ENCODE data around the gene FAM107B.

The FAM107B gene

DNA sequence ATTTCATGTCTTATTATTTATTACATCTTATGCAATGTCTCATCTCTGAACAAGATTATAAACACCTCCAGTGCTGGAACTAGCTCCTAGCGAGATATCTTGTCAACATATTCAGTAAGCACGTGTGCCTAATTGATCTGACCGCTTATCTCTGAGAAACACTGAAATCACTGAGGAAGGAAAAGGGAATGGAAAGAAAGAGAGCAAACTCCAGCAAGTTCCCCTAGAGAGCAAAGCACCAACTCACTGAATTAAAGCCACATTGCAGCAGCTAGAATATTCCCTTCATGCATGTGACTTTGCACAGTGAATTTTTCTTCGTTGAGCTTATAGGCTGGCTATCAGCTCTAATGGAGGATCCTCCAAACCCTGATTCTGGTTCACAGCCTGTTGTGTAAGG lies 266.9 kb downstream of the FAM107B start:
- TF ChIP-seq NFIC (IDR thresholded peaks at IDR 0.05), result no peak
- no peak for TF ChIP-seq FOXM1 (IDR thresholded peaks at IDR 0.05; ENCODE audit: borderline replicate concordance, low read depth)
- no peak for TF ChIP-seq EP300 (IDR thresholded peaks at IDR 0.05; ENCODE audit: borderline replicate concordance)
- TF ChIP-seq, protein P1, sequence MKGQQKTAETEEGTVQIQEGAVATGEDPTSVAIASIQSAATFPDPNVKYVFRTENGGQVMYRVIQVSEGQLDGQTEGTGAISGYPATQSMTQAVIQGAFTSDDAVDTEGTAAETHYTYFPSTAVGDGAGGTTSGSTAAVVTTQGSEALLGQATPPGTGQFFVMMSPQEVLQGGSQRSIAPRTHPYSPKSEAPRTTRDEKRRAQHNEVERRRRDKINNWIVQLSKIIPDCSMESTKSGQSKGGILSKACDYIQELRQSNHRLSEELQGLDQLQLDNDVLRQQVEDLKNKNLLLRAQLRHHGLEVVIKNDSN (IDR thresholded peaks at IDR 0.05), result no peak
- no peak for TF ChIP-seq CREB1 (IDR thresholded peaks at IDR 0.05; ENCODE audit: low read depth)
- TF ChIP-seq, protein P2, sequence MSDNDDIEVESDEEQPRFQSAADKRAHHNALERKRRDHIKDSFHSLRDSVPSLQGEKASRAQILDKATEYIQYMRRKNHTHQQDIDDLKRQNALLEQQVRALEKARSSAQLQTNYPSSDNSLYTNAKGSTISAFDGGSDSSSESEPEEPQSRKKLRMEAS (IDR thresholded peaks at IDR 0.05), result no peak
- TF ChIP-seq, protein P3, sequence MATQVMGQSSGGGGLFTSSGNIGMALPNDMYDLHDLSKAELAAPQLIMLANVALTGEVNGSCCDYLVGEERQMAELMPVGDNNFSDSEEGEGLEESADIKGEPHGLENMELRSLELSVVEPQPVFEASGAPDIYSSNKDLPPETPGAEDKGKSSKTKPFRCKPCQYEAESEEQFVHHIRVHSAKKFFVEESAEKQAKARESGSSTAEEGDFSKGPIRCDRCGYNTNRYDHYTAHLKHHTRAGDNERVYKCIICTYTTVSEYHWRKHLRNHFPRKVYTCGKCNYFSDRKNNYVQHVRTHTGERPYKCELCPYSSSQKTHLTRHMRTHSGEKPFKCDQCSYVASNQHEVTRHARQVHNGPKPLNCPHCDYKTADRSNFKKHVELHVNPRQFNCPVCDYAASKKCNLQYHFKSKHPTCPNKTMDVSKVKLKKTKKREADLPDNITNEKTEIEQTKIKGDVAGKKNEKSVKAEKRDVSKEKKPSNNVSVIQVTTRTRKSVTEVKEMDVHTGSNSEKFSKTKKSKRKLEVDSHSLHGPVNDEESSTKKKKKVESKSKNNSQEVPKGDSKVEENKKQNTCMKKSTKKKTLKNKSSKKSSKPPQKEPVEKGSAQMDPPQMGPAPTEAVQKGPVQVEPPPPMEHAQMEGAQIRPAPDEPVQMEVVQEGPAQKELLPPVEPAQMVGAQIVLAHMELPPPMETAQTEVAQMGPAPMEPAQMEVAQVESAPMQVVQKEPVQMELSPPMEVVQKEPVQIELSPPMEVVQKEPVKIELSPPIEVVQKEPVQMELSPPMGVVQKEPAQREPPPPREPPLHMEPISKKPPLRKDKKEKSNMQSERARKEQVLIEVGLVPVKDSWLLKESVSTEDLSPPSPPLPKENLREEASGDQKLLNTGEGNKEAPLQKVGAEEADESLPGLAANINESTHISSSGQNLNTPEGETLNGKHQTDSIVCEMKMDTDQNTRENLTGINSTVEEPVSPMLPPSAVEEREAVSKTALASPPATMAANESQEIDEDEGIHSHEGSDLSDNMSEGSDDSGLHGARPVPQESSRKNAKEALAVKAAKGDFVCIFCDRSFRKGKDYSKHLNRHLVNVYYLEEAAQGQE (IDR thresholded peaks at IDR 0.05; ENCODE audit: low read depth), result no peak
- TF ChIP-seq TCF12 (IDR thresholded peaks at IDR 0.05; ENCODE audit: low read depth), result no peak
- TF ChIP-seq ZBTB7A (IDR thresholded peaks at IDR 0.05; ENCODE audit: low read depth), result no peak
- no peak for TF ChIP-seq EGR1 (IDR thresholded peaks at IDR 0.05)
- TF ChIP-seq TEAD4 (IDR thresholded peaks at IDR 0.05), result no peak
- no peak for TF ChIP-seq YY1 (IDR thresholded peaks at IDR 0.05; ENCODE audit: low read depth)
- TF ChIP-seq RAD21 (IDR thresholded peaks at IDR 0.05; ENCODE audit: low read depth), result no peak

DNA sequence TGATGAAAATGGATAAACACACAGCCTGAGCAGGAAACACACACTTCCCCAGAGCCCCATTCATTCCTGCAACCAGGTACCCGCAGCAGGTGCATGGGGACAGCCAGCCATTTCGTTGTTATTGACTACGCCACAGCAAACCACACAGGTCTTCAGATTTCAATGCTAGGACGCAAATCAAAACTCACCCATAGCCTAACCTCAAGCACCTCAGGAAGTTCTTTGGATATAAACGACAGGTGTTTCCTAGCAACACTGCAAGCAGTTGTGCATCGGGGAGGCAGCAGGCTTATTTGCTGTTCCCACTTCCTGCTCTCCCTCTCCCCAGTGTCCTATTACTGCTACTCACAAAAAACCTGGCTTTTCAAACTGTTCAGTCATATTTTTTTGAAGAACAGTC lies 267.5 kb downstream of the FAM107B start:
- TF ChIP-seq CEBPB (IDR thresholded peaks at IDR 0.05), result no peak

DNA sequence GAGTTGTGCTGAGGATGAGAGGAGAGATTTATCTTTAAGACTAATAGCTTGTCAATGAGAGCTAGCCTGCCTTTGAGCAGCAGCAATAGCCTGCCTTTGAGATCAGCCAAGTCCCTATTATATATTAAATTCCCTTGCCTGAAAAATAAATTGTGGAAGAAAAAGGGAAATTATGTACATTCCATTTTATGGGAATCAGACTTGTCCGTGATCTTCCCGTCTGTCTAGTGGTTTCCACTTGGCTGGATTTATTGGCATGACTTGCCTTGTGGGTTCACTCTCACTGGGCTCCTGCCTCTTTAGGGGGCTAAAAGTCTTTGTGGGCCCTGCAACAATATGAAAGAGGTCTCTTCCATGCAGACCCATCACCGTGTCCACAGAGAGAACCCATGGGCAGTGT lies 272.3 kb downstream of the FAM107B start:
- TF ChIP-seq, protein P2 (IDR thresholded peaks at IDR 0.05), result no peak
- TF ChIP-seq CEBPB (IDR thresholded peaks at IDR 0.05) (no peak), EGR1 (IDR thresholded peaks at IDR 0.05) (no peak), EP300 (IDR thresholded peaks at IDR 0.05; ENCODE audit: borderline replicate concordance) (no peak), TEAD4 (IDR thresholded peaks at IDR 0.05) (no peak), ZBTB7A (IDR thresholded peaks at IDR 0.05; ENCODE audit: low read depth) (no peak), NFIC (IDR thresholded peaks at IDR 0.05) (no peak), FOXM1 (IDR thresholded peaks at IDR 0.05; ENCODE audit: borderline replicate concordance, low read depth) (no peak)
- TF ChIP-seq, protein P1 (IDR thresholded peaks at IDR 0.05), result no peak
- TF ChIP-seq, protein P3 (IDR thresholded peaks at IDR 0.05; ENCODE audit: low read depth), result no peak

DNA sequence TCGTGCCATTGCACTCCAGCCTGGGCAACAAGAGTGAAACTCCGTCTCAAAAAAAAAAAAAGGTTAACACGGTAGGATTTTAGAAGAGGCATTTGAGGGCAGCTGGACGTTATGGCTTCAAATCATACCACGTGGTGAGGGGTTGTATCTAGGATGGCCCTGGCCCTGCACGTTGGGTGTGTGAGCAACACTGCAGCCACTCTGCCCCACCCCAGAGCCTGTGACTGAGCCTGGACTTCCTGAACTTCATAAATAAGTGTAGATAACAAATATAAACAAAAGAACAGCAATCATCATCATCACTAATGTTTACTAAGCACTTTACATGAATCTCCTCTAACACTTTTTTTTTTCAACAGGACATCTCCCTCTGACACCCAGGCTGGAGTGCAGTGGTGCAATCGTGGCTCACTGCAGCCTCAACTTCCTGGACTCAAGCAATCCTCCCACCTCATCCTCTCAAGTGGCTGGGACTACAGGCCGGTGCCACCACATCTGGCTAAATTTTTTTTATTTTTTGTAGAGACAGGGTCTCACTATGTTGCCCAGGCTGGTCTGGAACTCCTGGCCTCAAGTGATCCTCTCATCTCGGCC lies 274.4 kb downstream of the FAM107B start:
- no peak for TF ChIP-seq EGR1 (IDR thresholded peaks at IDR 0.05)

DNA sequence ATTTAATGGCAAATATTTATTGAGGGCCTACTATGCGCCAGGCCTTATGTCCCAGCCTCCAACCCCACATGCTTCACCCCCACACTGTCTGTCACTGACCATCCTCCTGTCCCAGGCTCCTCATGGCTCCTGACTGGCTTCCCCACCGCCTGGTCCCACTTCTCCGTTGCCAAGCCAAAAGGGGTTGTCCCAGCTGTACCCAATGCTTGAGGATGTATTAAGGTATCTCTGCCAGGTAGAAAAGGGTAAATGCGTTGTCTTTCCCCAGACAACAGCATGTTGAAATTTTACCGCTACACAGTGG lies 275.1 kb downstream of the FAM107B start:
- TF ChIP-seq CREB1 (IDR thresholded peaks at IDR 0.05; ENCODE audit: low read depth), result no peak
- no peak for TF ChIP-seq EGR1 (IDR thresholded peaks at IDR 0.05)
- TF ChIP-seq RAD21 (IDR thresholded peaks at IDR 0.05; ENCODE audit: low read depth), result no peak
- TF ChIP-seq, protein P3 (IDR thresholded peaks at IDR 0.05; ENCODE audit: low read depth), result no peak
- TF ChIP-seq CEBPB (IDR thresholded peaks at IDR 0.05), result no peak
- TF ChIP-seq FOXM1 (IDR thresholded peaks at IDR 0.05; ENCODE audit: borderline replicate concordance, low read depth), result no peak

DNA sequence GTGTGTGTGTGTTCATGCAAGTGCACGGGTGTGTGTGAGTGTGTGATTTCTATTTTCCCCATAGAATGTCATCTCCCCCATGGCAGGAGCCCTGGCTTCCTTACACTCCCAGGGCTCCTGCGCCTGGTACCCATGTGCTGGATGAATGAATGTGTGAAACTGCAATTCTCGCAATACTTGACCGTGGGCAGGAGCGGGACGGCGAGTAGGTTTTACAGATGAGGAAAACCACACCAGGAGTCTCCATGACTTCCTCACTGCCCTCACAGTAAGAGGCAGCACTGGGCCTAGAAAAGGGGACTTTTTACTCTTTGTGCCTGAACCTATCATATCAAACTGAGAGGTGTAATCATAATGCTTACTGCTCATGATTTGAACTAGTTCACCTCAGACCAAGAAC lies 276.4 kb downstream of the FAM107B start:
- TF ChIP-seq RAD21 (IDR thresholded peaks at IDR 0.05; ENCODE audit: low read depth), result no peak
- TF ChIP-seq, protein P3 (IDR thresholded peaks at IDR 0.05; ENCODE audit: low read depth), result no peak
- TF ChIP-seq NFIC (IDR thresholded peaks at IDR 0.05), result no peak
- TF ChIP-seq ZBTB7A (IDR thresholded peaks at IDR 0.05; ENCODE audit: low read depth), result no peak
- no peak for TF ChIP-seq FOXM1 (IDR thresholded peaks at IDR 0.05; ENCODE audit: borderline replicate concordance, low read depth)
- TF ChIP-seq TAF1 (IDR thresholded peaks at IDR 0.05; ENCODE audit: low read depth), result no peak
- TF ChIP-seq CEBPB (IDR thresholded peaks at IDR 0.05), result no peak
- TF ChIP-seq, protein P2 (IDR thresholded peaks at IDR 0.05), result no peak
- no peak for TF ChIP-seq YY1 (IDR thresholded peaks at IDR 0.05; ENCODE audit: low read depth)
- no peak for TF ChIP-seq TEAD4 (IDR thresholded peaks at IDR 0.05)
- TF ChIP-seq, protein P1 (IDR thresholded peaks at IDR 0.05), result no peak
- no peak for TF ChIP-seq CREB1 (IDR thresholded peaks at IDR 0.05; ENCODE audit: low read depth)
- TF ChIP-seq EP300 (IDR thresholded peaks at IDR 0.05; ENCODE audit: borderline replicate concordance), result no peak
- no peak for TF ChIP-seq EGR1 (IDR thresholded peaks at IDR 0.05)
- TF ChIP-seq TCF12 (IDR thresholded peaks at IDR 0.05; ENCODE audit: low read depth), result no peak
